Gastroesophageal sphincter (tissue), 3 donors: Measurements from ENCODE around the gene PNMA8B.

Experiments
- CTCF ChIP-seq, 4 experiments: fragments of 200-600 bp in 2 of 4; fragments of 450-650 bp in 2 of 4; sonication (generic) in 1 of 4; IDR thresholded peaks; one replicate each; pipeline ENCODE4 v1.5.1; 2017 to 2019; ENCODE audit warnings: antibody characterized with exemption in 4 of 4, mild to moderate bottlenecking in 2 of 4, moderate library complexity in 2 of 4
- EP300 ChIP-seq: sonication (generic); formaldehyde crosslinking; IDR thresholded peaks from one replicate; pipeline ENCODE4 v1.6.1; 2017; ENCODE audit warnings: antibody characterized with exemption, mild to moderate bottlenecking
- POLR2A ChIP-seq, 2 donors: fragments of 450-650 bp; IDR thresholded peaks; one replicate each; pipeline ENCODE4 v1.6.1; 2017; ENCODE audit warnings: antibody characterized with exemption in 2 of 2, mild to moderate bottlenecking in 2 of 2, moderate library complexity in 1 of 2
- POLR2AphosphoS5 ChIP-seq: sonication (generic); formaldehyde crosslinking; IDR thresholded peaks from one replicate; pipeline ENCODE4 v1.6.1; 2017; ENCODE audit warnings: antibody characterized with exemption

DNA sequence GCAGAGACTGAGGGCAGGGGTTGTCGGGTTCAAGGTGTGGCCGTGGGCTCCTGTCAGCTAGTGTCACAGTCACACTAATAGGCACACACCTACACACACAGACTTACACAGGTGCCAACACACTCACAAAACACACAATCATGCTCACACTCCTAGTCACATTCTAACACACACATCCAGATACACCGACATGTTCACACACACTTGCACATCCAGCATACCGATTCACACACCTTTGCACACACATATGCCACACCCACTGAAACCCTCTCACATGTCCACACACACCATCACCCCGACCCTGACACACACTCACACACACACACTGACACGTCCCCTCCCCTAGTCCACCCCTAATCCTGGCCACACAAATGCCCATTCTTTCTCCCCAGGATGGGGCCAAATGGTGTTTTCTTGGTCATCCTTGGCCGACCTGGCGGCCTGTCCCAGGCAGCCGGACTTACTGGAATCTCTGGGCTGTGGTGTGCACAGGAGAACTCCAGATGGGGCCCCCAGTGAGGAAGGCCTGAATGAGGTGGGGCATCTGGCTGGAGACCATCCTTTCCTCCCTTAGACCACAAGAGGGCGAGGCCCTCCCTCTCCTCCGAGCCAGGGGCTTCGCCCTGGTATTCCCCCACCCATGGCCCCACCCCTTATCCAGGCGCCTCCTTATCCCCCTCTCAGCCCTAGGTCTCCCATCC, 19.1 kb upstream of the PNMA8B start:
- TF ChIP-seq CTCF (IDR thresholded peaks at IDR 0.05) (no peak), POLR2A (IDR thresholded peaks at IDR 0.05) (no peak), EP300 (no peak), POLR2AphosphoS5 (no peak)
